ENCODE data around the gene KIAA1549. TPM values are rescaled to one million over a fixed set of nuclear protein-coding genes. Genes with fewer than 3 reads are reported as not detected.
A peak's percentile ranks its signal among the peaks of the same experiment; 100 is the strongest.

KIAA1549 gene
- total RNA-seq, 4 donors from 2014 or later: 2.3 to 3.2 (median 2.8) TPM

- no peaks in the 10 kb centered on the region for H3K9me3 ChIP-seq
- intact Hi-C loops (cut with DNase I): no loop called here
- H3K36me3 ChIP-seq: no peaks in the 10 kb centered on the region
- H3K27ac ChIP-seq (replicated peaks in 1 of 4): peak overlapping the region in 1 of 4 donors; percentile 13
- no peaks in the 10 kb centered on the region for H3K27me3 ChIP-seq
- TF ChIP-seq POLR2AphosphoS5 (IDR thresholded peaks at IDR 0.05) (peak in 1 of 2 donors; percentile 5), POLR2A (IDR thresholded peaks at IDR 0.05; ENCODE audit: low read depth) (no peak), CTCF (IDR thresholded peaks at IDR 0.05) (no peak), EP300 (IDR thresholded peaks at IDR 0.05) (no peak)
- 60% methylated on average over 8 of the region's 8 CpGs for WGBS
- no peak overlapping the region for H3K4me3 ChIP-seq
- H3K4me1 ChIP-seq: peaks cover 0 to 9% (median 4%) of the 10 kb centered on the region in 4 donors
- DNase-seq (ENCODE audit: extremely low spot score): no peak
Observed at GRCh38 chr7:138961159-138961558, 20.0 kb downstream of the KIAA1549 start.

GRCh38 chr7:138958391-138958956 lies 22.7 kb downstream of the KIAA1549 start:
- Histone ChIP-seq H3K4me3 (no peak overlapping the region), H3K27ac (replicated peaks in 1 of 4) (no peak overlapping the region), H3K4me1 (peaks cover 0 to 9% (median 4%) of the 10 kb centered on the region in 4 donors), H3K27me3 (no peaks in the 10 kb centered on the region), H3K9me3 (no peaks in the 10 kb centered on the region), H3K36me3 (no peaks in the 10 kb centered on the region)
- intact Hi-C loops (cut with DNase I): no loop called here
- WGBS: 74% methylated on average over 6 of the region's 6 CpGs
- DNase-seq (ENCODE audit: extremely low spot score): no peak
- TF ChIP-seq POLR2AphosphoS5 (IDR thresholded peaks at IDR 0.05) (no peak), CTCF (IDR thresholded peaks at IDR 0.05) (no peak), POLR2A (IDR thresholded peaks at IDR 0.05; ENCODE audit: low read depth) (no peak), EP300 (IDR thresholded peaks at IDR 0.05) (no peak)

GRCh38 chr7:138957753-138958390 lies 23.3 kb downstream of the KIAA1549 start:
- Histone ChIP-seq H3K36me3 (no peaks in the 10 kb centered on the region), H3K4me3 (no peak overlapping the region), H3K9me3 (no peaks in the 10 kb centered on the region), H3K27ac (replicated peaks in 1 of 4) (no peak overlapping the region), H3K4me1 (peaks cover 0 to 9% (median 4%) of the 10 kb centered on the region in 4 donors), H3K27me3 (no peaks in the 10 kb centered on the region)
- intact Hi-C loops (cut with DNase I): no loop called here
- no peak for TF ChIP-seq POLR2AphosphoS5 (IDR thresholded peaks at IDR 0.05)
- no peak for TF ChIP-seq CTCF (IDR thresholded peaks at IDR 0.05)
- TF ChIP-seq POLR2A (IDR thresholded peaks at IDR 0.05; ENCODE audit: low read depth): no peak
- TF ChIP-seq EP300 (IDR thresholded peaks at IDR 0.05): no peak
- DNase-seq (ENCODE audit: extremely low spot score): no peak
- 89% methylated on average over 16 of the region's 16 CpGs for WGBS

- no peak for DNase-seq (ENCODE audit: extremely low spot score)
- WGBS: 86% methylated on average over 3 of the region's 3 CpGs
- no peak overlapping the region for H3K27ac ChIP-seq (replicated peaks in 1 of 4)
- TF ChIP-seq EP300 (IDR thresholded peaks at IDR 0.05): no peak
- no peaks in the 10 kb centered on the region for H3K36me3 ChIP-seq
- intact Hi-C loops (cut with DNase I): no loop called here
- H3K27me3 ChIP-seq: no peaks in the 10 kb centered on the region
- peaks cover 0 to 9% (median 4%) of the 10 kb centered on the region in 4 donors for H3K4me1 ChIP-seq
- H3K9me3 ChIP-seq: no peaks in the 10 kb centered on the region
- H3K4me3 ChIP-seq: no peak overlapping the region
Observed at GRCh38 chr7:138957217-138957616, 24.0 kb downstream of the KIAA1549 start.

- no peak overlapping the region for H3K4me3 ChIP-seq
- WGBS: 84% methylated on average over 14 of the region's 14 CpGs
- TF ChIP-seq POLR2A (IDR thresholded peaks at IDR 0.05; ENCODE audit: low read depth) (no peak), CTCF (IDR thresholded peaks at IDR 0.05) (no peak), EP300 (IDR thresholded peaks at IDR 0.05) (no peak), POLR2AphosphoS5 (IDR thresholded peaks at IDR 0.05) (no peak)
Observed at GRCh38 chr7:138954545-138955475, 26.4 kb downstream of the KIAA1549 start.

More at GRCh38 chr7:138954545-138955475, 26.4 kb downstream of the KIAA1549 start:
- no peaks in the 10 kb centered on the region for H3K4me1 ChIP-seq
- no peak overlapping the region for H3K27ac ChIP-seq (replicated peaks in 1 of 4)
- intact Hi-C loops (cut with DNase I): no loop called here
- no peaks in the 10 kb centered on the region for H3K36me3 ChIP-seq
- no peak for DNase-seq (ENCODE audit: extremely low spot score)
- no peaks in the 10 kb centered on the region for H3K9me3 ChIP-seq
- no peaks in the 10 kb centered on the region for H3K27me3 ChIP-seq
